GM23248 (cell line): ENCODE data around the gene LRBA.

Experiments
- EZH2 ChIP-seq: fragments of 200-600 bp; sonication (generic); IDR thresholded peaks from 2 replicates; pipeline ENCODE4 v1.6.1; 2018; ENCODE audit warnings: antibody characterized with exemption, mild to moderate bottlenecking; ENCODE audit not compliant: insufficient read depth, poor library complexity, severe bottlenecking
- EZH2phosphoT487 ChIP-seq: fragments of 200-600 bp; sonication (generic); IDR thresholded peaks from 2 replicates; pipeline ENCODE4 v1.6.1; 2018; ENCODE audit warnings: antibody characterized with exemption, moderate library complexity, mild to moderate bottlenecking, low read depth; ENCODE audit not compliant: insufficient read depth

GRCh38 chr4:150974750-150975149 lies 40.3 kb downstream of the LRBA start:
- TF ChIP-seq EZH2, result no peak
- no peak for TF ChIP-seq EZH2phosphoT487
